GM10248 (cell line): ENCODE measurements around the gene NDST4.

ENCODE experiments used
- CTCF ChIA-PET: fragments of 300-600 bp; sonication (Branson Sonifier 250); formaldehyde crosslinking; extraction: SDS; loops from one replicate; lab custom pipeline; 2021; ENCODE audit warnings: antibody characterized with exemption; lab: Yijun Ruan, JAX
- POLR2A ChIA-PET: fragments of 350-650 bp; sonication (Branson Sonifier 250); formaldehyde crosslinking; extraction: SDS; loops from one replicate; lab custom pipeline; 2020; ENCODE audit warnings: antibody characterized with exemption; lab: Yijun Ruan, JAX
- DNase-seq: peaks from one replicate; pipeline ENCODE4 v3.0.0; 2012; ENCODE audit errors: extremely low spot score
- CTCF ChIP-seq: IDR thresholded peaks from 2 replicates; pipeline ENCODE4 v1.5.1; 2012; ENCODE audit warnings: mild to moderate bottlenecking, low read depth; ENCODE audit errors: extremely low read depth, missing control alignments, control extremely low read depth

NDST4 gene

GRCh38 chr4:115082633-115083032, 30.8 kb downstream of the NDST4 start:
- no peak for TF ChIP-seq CTCF
- DNase-seq = no peak
- ChIA-PET CTCF (interaction anchor here (1.5 kb wide), 1 partner anchor 19 kb away, joined by 3 read pairs; no protein-coding TSS in a partner anchor), POLR2A (no interaction called here)

GRCh38 chr4:115076691-115077090, 36.7 kb downstream of the NDST4 start:
- DNase-seq = no peak
- ChIA-PET POLR2A (no interaction called here), CTCF (interaction anchor here (1.2 kb wide), 1 partner anchor 10 kb away, joined by 5 read pairs; no protein-coding TSS in a partner anchor)
- no peak for TF ChIP-seq CTCF

GRCh38 chr4:115058533-115058932, 54.9 kb downstream of the NDST4 start:
- POLR2A ChIA-PET = no interaction called here
- CTCF ChIA-PET = interaction anchor here (1.0 to 1.8 kb wide), 3 partner anchors 11 to 794 kb away, joined by 3 to 6 read pairs (median 3); no protein-coding TSS in a partner anchor
- no peak for DNase-seq
- TF ChIP-seq CTCF = no peak

GRCh38 chr4:115054836-115055235, 58.6 kb downstream of the NDST4 start:
- CTCF ChIA-PET = interaction anchor here (1.2 kb wide), 1 partner anchor 12 kb away, joined by 3 read pairs; no protein-coding TSS in a partner anchor
- POLR2A ChIA-PET = no interaction called here
- no peak for DNase-seq
- no peak for TF ChIP-seq CTCF

- TF ChIP-seq CTCF = no peak
- ChIA-PET POLR2A (no interaction called here), CTCF (no interaction called here)
- DNase-seq = no peak
Measured at GRCh38 chr4:115053313-115053712, 60.1 kb downstream of the NDST4 start.

- ChIA-PET CTCF (interaction anchor here (1.1 kb wide), 1 partner anchor 14 kb away, joined by 3 read pairs; no protein-coding TSS in a partner anchor), POLR2A (no interaction called here)
- no peak for TF ChIP-seq CTCF
- DNase-seq = no peak
Measured at GRCh38 chr4:115042496-115042895, 70.9 kb downstream of the NDST4 start.

GRCh38 chr4:115030281-115030680, 83.1 kb downstream of the NDST4 start:
- ChIA-PET CTCF (no interaction called here), POLR2A (no interaction called here)
- TF ChIP-seq CTCF = no peak
- DNase-seq = no peak
